Activated CD4-positive, alpha-beta T cell treated with anti-CD3 and anti-CD28 coated beads for 48 hours (primary cell): ENCODE results near the gene PHF5A.

Source experiments
- DNase-seq: peaks from one replicate; pipeline ENCODE4 v3.0.0-alpha.2; 2020

Gene PHF5A, protein sequence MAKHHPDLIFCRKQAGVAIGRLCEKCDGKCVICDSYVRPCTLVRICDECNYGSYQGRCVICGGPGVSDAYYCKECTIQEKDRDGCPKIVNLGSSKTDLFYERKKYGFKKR

GRCh38 chr22:41468381-41469217, at the start of gene PHF5A, which contains the start of gene ACO2:
TSS of gene PHF5A (minus strand) at chr22:41468692. CDS start at chr22:41468653, 39 bp downstream.
TSS of gene ACO2 (plus strand) at chr22:41469117. CDS start at chr22:41469147, 30 bp downstream.
- peak; percentile 99 for DNase-seq

DNA sequence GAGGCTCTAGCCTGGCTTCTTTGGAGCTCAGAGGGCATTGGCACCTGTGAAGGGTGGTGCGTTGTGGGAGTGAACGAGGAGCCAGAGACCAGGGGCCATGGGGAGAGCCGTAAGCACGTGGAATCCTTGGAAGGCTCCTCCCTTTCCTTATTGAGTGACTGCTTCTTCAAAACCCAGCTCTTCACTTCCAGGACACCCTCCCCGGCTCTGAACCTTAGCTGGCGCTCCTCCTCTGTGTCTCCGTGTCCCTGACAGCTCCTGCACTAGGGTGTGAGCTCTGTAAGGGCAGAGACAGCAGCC, 49.5 kb upstream of the PHF5A start:
- no peak for DNase-seq

- peak; percentile 74 for DNase-seq
Measured at GRCh38 chr22:41517172-41518047, 48.9 kb upstream of the PHF5A start.

DNA sequence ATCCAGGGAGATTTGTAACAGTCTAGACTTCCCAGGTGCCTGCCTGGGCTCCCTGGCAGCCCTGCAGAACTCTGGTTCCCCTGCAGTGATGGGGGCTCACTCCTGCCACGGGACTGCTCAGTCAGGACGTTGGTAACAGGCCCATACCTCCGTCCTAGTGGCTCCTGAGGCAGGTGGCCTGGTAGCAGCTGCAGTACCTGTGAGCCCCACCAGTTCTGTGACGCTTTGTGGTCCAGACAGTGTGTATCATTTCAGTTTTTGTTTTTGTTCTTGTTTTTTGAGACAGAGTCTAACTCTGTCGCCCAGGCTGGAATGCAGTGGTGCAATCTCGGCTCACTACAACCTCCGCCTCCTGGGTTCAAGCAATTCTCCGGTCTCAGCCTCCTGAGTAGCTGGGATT, 48.0 kb upstream of the PHF5A start:
- DNase-seq = peak; percentile 7

DNA sequence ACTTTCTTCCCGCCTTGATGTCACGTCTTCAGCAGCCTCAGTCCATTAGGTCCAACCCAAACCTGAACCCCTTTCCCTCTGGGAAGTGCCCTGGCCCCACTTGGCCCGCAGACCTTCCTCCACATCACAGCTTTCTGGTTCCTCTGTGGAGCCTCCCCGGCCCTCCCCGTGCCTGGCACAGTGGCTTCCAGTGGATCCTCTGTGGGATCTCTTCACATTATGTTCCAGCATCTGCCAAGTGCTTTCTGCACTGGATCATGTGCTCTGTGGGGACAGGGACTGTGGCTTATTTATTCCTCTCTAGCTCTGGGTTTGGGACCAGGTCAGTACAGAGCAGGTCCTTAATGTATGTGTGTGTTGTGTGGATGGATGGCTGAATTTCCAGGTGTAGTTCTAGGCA, 44.9 kb upstream of the PHF5A start:
- DNase-seq = no peak

DNA sequence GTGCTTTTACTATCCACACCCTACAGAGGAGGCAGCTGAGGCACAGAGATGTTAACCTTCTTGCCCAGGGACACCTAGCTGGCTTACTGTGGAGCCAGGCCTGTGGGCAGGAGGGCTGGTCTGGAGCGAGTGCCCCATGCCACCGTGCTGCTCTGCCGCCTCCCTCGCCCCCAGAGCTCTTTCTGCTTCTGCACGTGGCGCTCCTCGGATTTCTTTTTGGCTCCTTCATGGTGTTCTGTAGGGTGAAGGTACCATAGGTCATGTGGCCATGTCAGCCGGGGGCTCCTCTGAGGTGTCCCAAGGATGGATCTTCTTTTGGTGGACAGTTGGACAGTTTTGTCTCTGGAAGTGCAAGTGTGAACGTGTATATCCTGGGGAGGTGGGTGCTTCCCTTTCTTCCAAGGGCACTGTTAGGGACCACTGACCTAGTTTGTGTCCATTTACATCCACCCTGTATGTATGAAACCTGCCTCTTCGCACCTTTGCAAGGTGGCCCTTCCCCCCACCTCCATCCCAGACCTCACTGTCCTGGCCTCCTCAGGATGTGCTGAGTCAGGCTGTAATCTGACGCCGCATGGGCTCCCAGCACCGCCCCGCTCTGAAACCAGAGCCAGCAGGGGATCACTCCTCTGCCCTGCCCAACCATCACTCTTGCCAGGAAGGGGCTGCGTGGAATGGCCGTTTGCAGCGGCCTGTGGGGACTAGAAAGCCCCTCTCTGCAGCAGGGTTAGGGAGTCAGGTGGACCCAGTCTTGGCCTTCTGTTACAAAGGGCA, 44.1 kb upstream of the PHF5A start:
- no peak for DNase-seq

- no peak for DNase-seq
Measured at GRCh38 chr22:41511521-41511968, 43.1 kb upstream of the PHF5A start.

- no peak for DNase-seq
Measured at GRCh38 chr22:41508770-41509170, 40.3 kb upstream of the PHF5A start.

- no peak for DNase-seq
Measured at GRCh38 chr22:41507330-41508063, 39.0 kb upstream of the PHF5A start.

- DNase-seq = no peak
Measured at GRCh38 chr22:41505511-41506220, 37.2 kb upstream of the PHF5A start.

- no peak for DNase-seq
Measured at GRCh38 chr22:41504816-41505215, 36.3 kb upstream of the PHF5A start.

GRCh38 chr22:41504397-41504796, 35.9 kb upstream of the PHF5A start:
- no peak for DNase-seq

GRCh38 chr22:41501209-41501608, 32.7 kb upstream of the PHF5A start:
- peak; percentile 28 for DNase-seq

- DNase-seq = no peak
Measured at GRCh38 chr22:41500303-41500702, 31.8 kb upstream of the PHF5A start.

DNA sequence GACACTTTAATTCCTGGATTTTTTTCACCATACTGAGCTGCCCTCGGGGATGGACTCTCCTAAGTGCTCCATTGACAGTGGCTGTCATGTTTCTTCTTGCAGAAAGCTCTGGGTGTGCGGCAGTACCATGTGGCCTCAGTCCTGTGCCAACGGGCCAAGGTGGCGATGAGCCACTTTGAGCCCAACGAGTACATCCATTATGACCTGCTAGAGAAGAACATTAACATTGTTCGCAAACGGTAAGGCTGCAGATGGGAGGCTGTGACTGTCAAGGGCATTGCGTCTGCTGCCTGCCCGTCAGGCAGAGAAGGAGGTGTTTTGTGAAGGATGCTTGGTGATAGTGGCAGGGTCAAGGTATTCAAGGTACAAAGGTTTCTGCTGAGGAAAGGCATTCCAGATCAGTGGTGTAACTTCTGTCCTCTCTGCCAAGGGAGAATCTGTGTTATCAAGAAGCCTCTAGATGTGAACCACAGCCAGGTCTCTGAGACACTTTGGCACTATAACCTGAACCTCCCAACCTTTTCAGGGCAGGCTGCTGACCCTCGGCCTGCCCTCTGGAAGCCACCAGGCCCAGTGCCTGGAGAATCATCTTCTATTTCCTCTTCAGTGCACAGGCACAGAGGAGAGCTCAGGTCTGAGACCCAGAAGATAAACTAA, 31.3 kb upstream of the PHF5A start:
- DNase-seq = no peak

- no peak for DNase-seq
Measured at GRCh38 chr22:41498303-41498835, 29.9 kb upstream of the PHF5A start.

DNA sequence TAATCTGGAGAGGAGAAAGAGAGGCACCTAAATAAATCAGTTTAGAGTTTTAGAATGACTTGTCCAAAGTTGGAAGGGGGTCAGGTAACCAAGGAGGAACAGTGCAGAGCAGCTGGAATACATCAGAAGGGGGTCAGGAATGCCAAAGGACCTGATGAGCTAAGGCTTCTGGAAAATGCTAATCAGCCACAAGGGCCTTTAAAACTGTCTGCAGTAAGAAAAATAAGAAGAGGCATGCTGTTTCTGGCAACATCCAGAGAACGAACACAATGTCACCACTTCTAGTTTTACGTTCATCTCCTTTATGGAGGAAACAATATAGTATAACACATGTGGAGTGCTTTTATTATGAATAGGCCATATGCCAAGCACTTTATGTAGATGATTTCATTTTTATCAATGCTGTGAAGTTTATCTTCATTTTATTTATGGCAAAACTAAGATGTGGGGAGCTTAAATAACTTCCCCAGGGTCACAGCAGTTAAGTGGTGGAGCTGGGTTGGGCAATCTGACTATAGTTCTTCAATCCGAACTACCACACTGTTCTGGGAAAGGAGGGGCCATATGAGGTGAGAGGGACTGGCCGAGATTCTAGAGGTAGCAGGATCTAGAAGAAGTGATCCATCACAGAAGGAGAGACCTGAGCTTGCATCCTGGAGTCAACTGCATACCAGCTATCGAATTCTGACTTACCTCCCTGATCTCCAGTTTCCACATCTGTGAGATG, 23.0 kb upstream of the PHF5A start:
- no peak for DNase-seq

- no peak for DNase-seq
Measured at GRCh38 chr22:41488596-41489385, 20.3 kb upstream of the PHF5A start.

DNA sequence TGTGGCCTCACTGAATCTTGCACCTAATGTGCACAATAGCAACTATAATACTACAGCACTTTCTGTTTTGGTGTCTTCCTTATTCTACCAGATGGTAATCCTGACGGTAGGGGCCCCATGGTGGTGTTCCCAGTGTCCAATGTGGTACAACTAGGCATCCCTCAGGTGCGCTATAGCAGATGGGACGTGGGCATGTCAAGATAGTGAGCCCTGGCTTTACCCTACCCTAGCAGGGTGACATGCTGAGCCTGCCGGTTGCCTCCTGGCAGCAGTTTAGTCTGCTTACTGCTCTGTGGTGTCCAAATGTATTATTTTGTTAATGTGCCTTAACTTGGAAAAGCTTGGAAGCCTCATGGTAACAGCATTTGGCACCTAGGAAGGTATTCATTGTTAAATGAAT, 19.6 kb upstream of the PHF5A start:
- DNase-seq = no peak
